ENCODE measurements around the gene JCAD.
"Not testable (repeated sequence)": the region's sequence is repeated elsewhere in the genome, so short reads cannot be mapped to it uniquely, and the experiment has no call there.

JCAD gene

GRCh38 chr10:29998142-29998808, 61.1 kb downstream of the JCAD start:
- DNase-seq (ENCODE audit: extremely low read depth in 1 of 2, low read depth in 1 of 2) = peak; percentile 30 to 51

GRCh38 chr10:29994811-29995210, 64.6 kb downstream of the JCAD start:
- DNase-seq (ENCODE audit: extremely low read depth in 1 of 2, low read depth in 1 of 2) = no peak

GRCh38 chr10:29993319-29993915, 66.0 kb downstream of the JCAD start:
- no peak for DNase-seq (ENCODE audit: extremely low read depth in 1 of 2, low read depth in 1 of 2)

GRCh38 chr10:29992914-29993313, 66.5 kb downstream of the JCAD start:
- no peak for DNase-seq (ENCODE audit: extremely low read depth in 1 of 2, low read depth in 1 of 2)

- DNase-seq (ENCODE audit: extremely low read depth in 1 of 2, low read depth in 1 of 2) = no peak
Measured at GRCh38 chr10:29991382-29991781, 68.0 kb downstream of the JCAD start.

GRCh38 chr10:29987471-29987870, 71.9 kb downstream of the JCAD start:
- no peak for DNase-seq (ENCODE audit: extremely low read depth in 1 of 2, low read depth in 1 of 2)

GRCh38 chr10:29982997-29983648, 76.3 kb downstream of the JCAD start:
- no peak for DNase-seq (ENCODE audit: extremely low read depth in 1 of 2, low read depth in 1 of 2)

- no peak for DNase-seq (ENCODE audit: extremely low read depth in 1 of 2, low read depth in 1 of 2)
Measured at GRCh38 chr10:29981510-29981909, 77.9 kb downstream of the JCAD start.

- no peak for DNase-seq (ENCODE audit: extremely low read depth in 1 of 2, low read depth in 1 of 2)
Measured at GRCh38 chr10:29980084-29980483, 79.3 kb downstream of the JCAD start.

- DNase-seq (ENCODE audit: extremely low read depth in 1 of 2, low read depth in 1 of 2) = not testable (repeated sequence)
Measured at GRCh38 chr10:29979421-29979779, 80.0 kb downstream of the JCAD start.

- no peak for DNase-seq (ENCODE audit: extremely low read depth in 1 of 2, low read depth in 1 of 2)
Measured at GRCh38 chr10:29977171-29977570, 82.2 kb downstream of the JCAD start.

- no peak for DNase-seq (ENCODE audit: extremely low read depth in 1 of 2, low read depth in 1 of 2)
Measured at GRCh38 chr10:29976134-29976533, 83.3 kb downstream of the JCAD start.

- DNase-seq (ENCODE audit: extremely low read depth in 1 of 2, low read depth in 1 of 2) = no peak
Measured at GRCh38 chr10:29974773-29975172, 84.6 kb downstream of the JCAD start.

GRCh38 chr10:29973921-29974320, 85.5 kb downstream of the JCAD start:
- DNase-seq (ENCODE audit: extremely low read depth in 1 of 2, low read depth in 1 of 2) = no peak

GRCh38 chr10:29970576-29970975, 88.8 kb downstream of the JCAD start:
- no peak for DNase-seq (ENCODE audit: extremely low read depth in 1 of 2, low read depth in 1 of 2)

GRCh38 chr10:29970012-29970396, 89.4 kb downstream of the JCAD start:
- DNase-seq (ENCODE audit: extremely low read depth in 1 of 2, low read depth in 1 of 2) = no peak

GRCh38 chr10:29969255-29970011, 90.0 kb downstream of the JCAD start:
- no peak for DNase-seq (ENCODE audit: extremely low read depth in 1 of 2, low read depth in 1 of 2)

GRCh38 chr10:29968585-29968984, 90.8 kb downstream of the JCAD start:
- no peak for DNase-seq (ENCODE audit: extremely low read depth in 1 of 2, low read depth in 1 of 2)

- no peak for DNase-seq (ENCODE audit: extremely low read depth in 1 of 2, low read depth in 1 of 2)
Measured at GRCh38 chr10:29966269-29966668, 93.1 kb downstream of the JCAD start.

Measured in stimulated activated CD8-positive, alpha-beta memory T cell treated with anti-CD3 and anti-CD28 coated beads, Interleukin-7, amount 100 ng/mL, for 48 hours (primary cell).